ENCODE results near the gene PLCXD3. TPM values are rescaled to one million over a fixed set of nuclear protein-coding genes. Genes with fewer than 3 reads are reported as not detected.

PLCXD3 gene
- total and polyA plus RNA-seq, 4 experiments from 2014 or later, result not detected

DNA sequence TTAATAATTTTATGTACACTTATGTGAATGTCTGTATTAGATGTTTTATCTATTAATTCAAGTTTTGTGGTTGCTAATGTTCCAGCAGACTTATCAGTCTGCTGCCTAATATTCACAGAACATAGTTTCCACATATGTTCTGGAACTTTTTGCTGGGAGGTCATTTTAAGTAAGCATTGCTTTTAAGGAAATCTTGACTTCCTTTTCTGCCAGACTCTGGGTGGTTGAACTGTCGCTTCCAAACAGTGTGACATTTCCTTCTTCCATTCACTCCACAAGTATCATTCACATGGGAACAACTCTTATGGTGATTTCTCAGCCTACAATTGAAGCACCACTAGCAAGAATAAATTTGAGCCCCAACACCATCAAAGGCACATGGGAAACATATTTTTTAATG lies 82.9 kb downstream of the PLCXD3 start:
- Histone ChIP-seq H3K27ac (ENCODE audit: low read depth, low read length) (no peak overlapping the region), H3K4me1 (ENCODE audit: insufficient read depth, low read length) (no peaks in the 10 kb centered on the region), H3K27me3 (ENCODE audit: insufficient read depth, low read length) (no peaks in the 10 kb centered on the region), H3K36me3 (ENCODE audit: insufficient read depth, low read length) (no peaks in the 10 kb centered on the region), H3K4me3 (ENCODE audit: low read length in 2 of 2) (no peak overlapping the region), H3K9me3 (ENCODE audit: control insufficient read depth in 1 of 2, low read length in 2 of 2) (no peaks in the 10 kb centered on the region)
- CTCF ChIA-PET (ENCODE audit: partially characterized antibody), result no interaction called here
- H3K4me1 Mint-ChIP-seq, result no peaks in the 10 kb centered on the region
- DNase-seq, result no peak
- intact Hi-C loops (cut with micrococcal nuclease), result no loop called here
- no peak overlapping the region for H3K4me3 Mint-ChIP-seq
- POLR2A ChIA-PET (ENCODE audit: partially characterized antibody), result no interaction called here
- no peaks in the 10 kb centered on the region for H3K36me3 Mint-ChIP-seq
- peaks cover 0 to 4% (median 0%) of the 10 kb centered on the region in 8 donors for H3K9me3 Mint-ChIP-seq
- H3K27ac Mint-ChIP-seq, result no peak overlapping the region
- H3K27me3 Mint-ChIP-seq, result peaks cover 0 to 2% of the 10 kb centered on the region in 2 donors

DNA sequence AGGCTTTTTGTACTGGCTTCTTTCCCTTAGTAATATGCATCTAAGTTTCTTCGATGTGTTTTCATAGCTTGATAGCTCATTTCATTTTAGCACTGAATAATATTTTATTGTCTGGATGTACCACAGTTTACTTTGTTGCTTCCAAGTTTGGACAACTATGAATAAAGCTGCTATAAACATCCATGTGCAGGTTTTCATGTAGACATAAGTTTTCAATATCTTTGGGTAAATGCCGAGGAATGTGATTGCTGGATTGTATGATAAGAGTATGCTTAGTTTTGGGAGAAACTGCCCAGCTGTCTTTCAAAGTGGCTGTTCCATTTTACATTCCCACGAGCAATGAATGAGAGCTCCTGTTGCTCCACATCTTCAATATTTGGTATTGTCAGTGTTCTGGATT lies 84.7 kb downstream of the PLCXD3 start:
- intact Hi-C loops (cut with micrococcal nuclease), result no loop called here
- no peaks in the 10 kb centered on the region for H3K4me1 Mint-ChIP-seq
- POLR2A ChIA-PET (ENCODE audit: partially characterized antibody), result no interaction called here
- CTCF ChIA-PET (ENCODE audit: partially characterized antibody), result no interaction called here
- no peak for DNase-seq
- Histone ChIP-seq H3K4me3 (ENCODE audit: low read length in 2 of 2) (no peak overlapping the region), H3K27ac (ENCODE audit: low read depth, low read length) (no peak overlapping the region), H3K9me3 (ENCODE audit: control insufficient read depth in 1 of 2, low read length in 2 of 2) (no peaks in the 10 kb centered on the region), H3K27me3 (ENCODE audit: insufficient read depth, low read length) (no peaks in the 10 kb centered on the region), H3K36me3 (ENCODE audit: insufficient read depth, low read length) (no peaks in the 10 kb centered on the region), H3K4me1 (ENCODE audit: insufficient read depth, low read length) (no peaks in the 10 kb centered on the region)
- no peaks in the 10 kb centered on the region for H3K36me3 Mint-ChIP-seq
- peaks cover 0 to 2% of the 10 kb centered on the region in 2 donors for H3K27me3 Mint-ChIP-seq
- no peak overlapping the region for H3K27ac Mint-ChIP-seq
- H3K9me3 Mint-ChIP-seq, result peaks cover 0 to 2% (median 0%) of the 10 kb centered on the region in 8 donors
- H3K4me3 Mint-ChIP-seq, result no peak overlapping the region

DNA sequence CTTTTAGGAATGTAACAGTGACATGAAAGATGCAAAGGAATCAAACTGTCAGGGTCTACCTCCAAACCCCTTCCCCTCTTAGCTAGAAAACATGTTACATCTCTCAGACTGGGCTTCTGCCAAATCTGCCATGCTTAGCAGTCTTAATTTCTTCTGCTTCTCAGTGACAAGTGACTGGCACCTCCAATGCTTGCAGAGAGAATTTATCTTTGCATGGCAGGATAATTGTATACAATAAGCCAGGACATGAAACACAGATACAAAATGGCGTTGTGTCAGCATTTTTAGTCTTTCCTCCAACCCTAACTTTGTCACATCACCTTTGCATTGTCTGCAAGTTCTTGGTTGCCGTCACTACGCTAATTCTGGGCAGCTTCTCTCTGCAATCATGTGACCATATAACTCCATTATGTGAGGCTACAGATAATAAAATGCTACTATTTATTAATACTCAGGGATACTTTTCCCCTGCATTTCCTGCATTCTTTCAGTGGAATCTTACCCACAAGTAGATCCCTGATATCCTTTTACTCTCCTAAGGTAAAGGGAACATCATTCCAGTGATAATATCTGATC lies 89.8 kb downstream of the PLCXD3 start:
- Histone ChIP-seq H3K9me3 (ENCODE audit: control insufficient read depth in 1 of 2, low read length in 2 of 2) (no peaks in the 10 kb centered on the region), H3K36me3 (ENCODE audit: insufficient read depth, low read length) (no peaks in the 10 kb centered on the region), H3K27ac (ENCODE audit: low read depth, low read length) (no peak overlapping the region), H3K4me3 (ENCODE audit: low read length in 2 of 2) (no peak overlapping the region), H3K27me3 (ENCODE audit: insufficient read depth, low read length) (no peaks in the 10 kb centered on the region), H3K4me1 (ENCODE audit: insufficient read depth, low read length) (no peaks in the 10 kb centered on the region)
- no peaks in the 10 kb centered on the region for H3K27me3 Mint-ChIP-seq
- no peaks in the 10 kb centered on the region for H3K9me3 Mint-ChIP-seq
- ChIA-PET POLR2A (ENCODE audit: partially characterized antibody) (no interaction called here), CTCF (ENCODE audit: partially characterized antibody) (no interaction called here)
- H3K4me3 Mint-ChIP-seq, result no peak overlapping the region
- intact Hi-C loops (cut with micrococcal nuclease), result no loop called here
- H3K27ac Mint-ChIP-seq, result no peak overlapping the region
- no peaks in the 10 kb centered on the region for H3K4me1 Mint-ChIP-seq
- H3K36me3 Mint-ChIP-seq, result no peaks in the 10 kb centered on the region
- no peak for DNase-seq

DNA sequence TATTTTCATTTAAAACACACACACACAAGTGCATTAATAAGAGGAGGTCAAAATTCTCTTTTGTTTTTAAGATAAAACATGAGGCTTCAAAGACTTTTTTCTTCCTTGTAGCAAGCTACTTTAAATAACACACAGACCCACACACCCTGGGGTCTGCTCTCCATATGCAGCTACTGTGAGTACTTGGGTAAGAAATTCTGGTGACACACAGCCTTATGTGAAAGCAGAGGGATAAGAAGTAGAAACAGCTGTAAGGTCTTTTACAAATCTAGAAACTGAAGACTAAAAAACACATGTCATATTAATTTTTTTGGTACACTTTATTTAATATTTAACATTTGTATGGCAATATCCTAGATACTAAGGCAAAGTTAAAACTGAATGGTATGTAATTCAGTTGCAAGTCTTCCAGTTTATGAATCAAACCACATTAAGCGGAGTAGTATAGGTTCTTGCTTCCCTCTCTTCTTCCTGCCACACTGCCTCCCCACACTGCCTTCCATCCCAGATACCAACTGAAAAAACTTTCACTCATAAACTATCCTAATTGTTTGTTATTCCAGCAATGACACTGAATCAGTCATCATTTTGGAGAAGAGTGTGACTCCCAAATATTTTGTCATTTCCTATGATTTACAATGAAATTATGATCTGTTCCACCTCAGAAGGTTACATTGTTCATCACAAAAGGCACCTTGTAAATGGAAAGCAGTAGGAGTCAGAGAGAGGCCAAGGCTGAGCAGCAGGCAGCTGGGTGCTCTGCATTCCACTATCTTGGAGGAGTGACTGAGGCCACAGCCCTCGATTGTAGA lies 92.0 kb downstream of the PLCXD3 start:
- ChIA-PET CTCF (ENCODE audit: partially characterized antibody) (no interaction called here), POLR2A (ENCODE audit: partially characterized antibody) (no interaction called here)
- Mint-ChIP-seq H3K4me1 (no peaks in the 10 kb centered on the region), H3K9me3 (peaks cover 0 to 2% (median 0%) of the 10 kb centered on the region in 8 donors), H3K36me3 (no peaks in the 10 kb centered on the region), H3K27ac (no peak overlapping the region), H3K27me3 (no peaks in the 10 kb centered on the region), H3K4me3 (no peak overlapping the region)
- Histone ChIP-seq H3K27me3 (ENCODE audit: insufficient read depth, low read length) (no peaks in the 10 kb centered on the region), H3K4me1 (ENCODE audit: insufficient read depth, low read length) (no peaks in the 10 kb centered on the region), H3K36me3 (ENCODE audit: insufficient read depth, low read length) (no peaks in the 10 kb centered on the region), H3K9me3 (ENCODE audit: control insufficient read depth in 1 of 2, low read length in 2 of 2) (no peaks in the 10 kb centered on the region), H3K27ac (ENCODE audit: low read depth, low read length) (no peak overlapping the region), H3K4me3 (ENCODE audit: low read length in 2 of 2) (no peak overlapping the region)
- intact Hi-C loops (cut with micrococcal nuclease), result no loop called here
- DNase-seq, result no peak

DNA sequence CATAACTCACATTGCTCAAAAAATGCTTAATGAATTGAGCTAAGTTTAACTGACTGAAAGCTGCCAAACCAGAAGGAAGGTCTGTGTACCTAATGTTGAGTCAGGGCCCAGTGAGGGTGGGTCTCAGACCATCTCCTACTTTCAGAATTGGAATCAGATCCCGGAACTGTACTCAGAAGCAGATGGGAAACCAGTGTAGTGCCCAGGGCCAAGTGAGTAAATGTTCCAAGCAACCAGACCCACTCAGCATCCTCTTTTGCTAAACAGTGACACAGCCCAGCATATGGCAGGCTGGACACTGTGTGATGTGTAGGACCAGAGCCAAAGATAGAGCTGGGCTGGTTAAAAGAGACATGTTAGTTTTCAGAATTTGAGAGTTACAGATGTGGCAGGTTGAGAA lies 94.1 kb downstream of the PLCXD3 start:
- POLR2A ChIA-PET (ENCODE audit: partially characterized antibody), result no interaction called here
- DNase-seq, result no peak
- H3K27me3 Mint-ChIP-seq, result no peaks in the 10 kb centered on the region

DNA sequence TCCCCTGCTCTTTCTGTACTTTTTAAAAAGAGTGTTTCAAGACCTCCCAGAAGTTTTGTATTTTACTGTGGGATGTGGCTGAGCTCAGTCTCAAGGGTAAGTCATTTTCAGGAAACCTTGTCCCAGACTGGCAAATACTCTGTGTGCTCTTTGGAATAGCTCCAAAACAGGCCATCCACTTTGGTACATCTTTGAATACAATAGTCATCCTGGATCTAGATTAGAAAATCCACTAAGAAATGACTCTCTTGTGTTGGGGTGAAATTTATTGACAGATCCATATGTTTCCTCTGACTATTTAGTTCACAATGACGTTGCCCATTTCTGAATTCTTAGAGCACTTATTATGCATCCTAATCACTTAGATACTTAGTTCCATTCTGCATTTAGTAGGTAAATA lies 95.2 kb downstream of the PLCXD3 start:
- Histone ChIP-seq H3K27me3 (ENCODE audit: insufficient read depth, low read length) (no peaks in the 10 kb centered on the region), H3K4me1 (ENCODE audit: insufficient read depth, low read length) (no peaks in the 10 kb centered on the region), H3K9me3 (ENCODE audit: control insufficient read depth in 1 of 2, low read length in 2 of 2) (no peaks in the 10 kb centered on the region), H3K36me3 (ENCODE audit: insufficient read depth, low read length) (no peaks in the 10 kb centered on the region), H3K4me3 (ENCODE audit: low read length in 2 of 2) (no peak overlapping the region), H3K27ac (ENCODE audit: low read depth, low read length) (no peak overlapping the region)
- intact Hi-C loops (cut with micrococcal nuclease), result no loop called here
- POLR2A ChIA-PET (ENCODE audit: partially characterized antibody), result no interaction called here
- Mint-ChIP-seq H3K27ac (no peak overlapping the region), H3K4me3 (no peak overlapping the region), H3K36me3 (no peaks in the 10 kb centered on the region), H3K9me3 (peaks cover 0 to 2% (median 0%) of the 10 kb centered on the region in 8 donors), H3K27me3 (no peaks in the 10 kb centered on the region), H3K4me1 (no peaks in the 10 kb centered on the region)
- CTCF ChIA-PET (ENCODE audit: partially characterized antibody), result no interaction called here
- DNase-seq, result no peak

More for the DNA sequence above, 94.1 kb downstream of the PLCXD3 start:
- H3K4me3 ChIP-seq (ENCODE audit: low read length in 2 of 2), result no peak overlapping the region
- Mint-ChIP-seq H3K9me3 (peaks cover 0 to 2% (median 0%) of the 10 kb centered on the region in 8 donors), H3K4me3 (no peak overlapping the region), H3K4me1 (no peaks in the 10 kb centered on the region), H3K27ac (no peak overlapping the region), H3K36me3 (no peaks in the 10 kb centered on the region)
- no peaks in the 10 kb centered on the region for H3K9me3 ChIP-seq (ENCODE audit: control insufficient read depth in 1 of 2, low read length in 2 of 2)
- no peaks in the 10 kb centered on the region for H3K36me3 ChIP-seq (ENCODE audit: insufficient read depth, low read length)
- H3K4me1 ChIP-seq (ENCODE audit: insufficient read depth, low read length), result no peaks in the 10 kb centered on the region
- CTCF ChIA-PET (ENCODE audit: partially characterized antibody), result no interaction called here
- no peak overlapping the region for H3K27ac ChIP-seq (ENCODE audit: low read depth, low read length)
- H3K27me3 ChIP-seq (ENCODE audit: insufficient read depth, low read length), result no peaks in the 10 kb centered on the region
- intact Hi-C loops (cut with micrococcal nuclease), result no loop called here

DNA sequence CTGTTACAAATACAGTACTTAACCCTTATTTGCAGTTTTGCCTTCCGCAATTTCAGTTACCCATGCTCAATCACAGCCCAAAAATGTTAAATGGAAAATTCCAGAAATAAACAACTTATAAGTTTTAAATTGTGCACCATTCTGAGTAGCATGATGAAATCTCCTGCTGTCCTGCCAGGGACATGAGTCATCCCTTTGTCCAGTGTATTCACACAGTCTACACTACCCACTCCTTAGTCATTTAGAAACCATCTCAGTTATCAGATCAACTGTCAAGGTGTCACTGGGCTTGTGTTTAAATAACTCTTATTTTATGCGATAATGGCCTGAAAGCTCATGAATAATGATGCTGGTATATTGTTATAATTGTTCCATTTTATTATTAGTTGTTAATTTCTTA lies 95.8 kb downstream of the PLCXD3 start:
- Mint-ChIP-seq H3K27ac (no peak overlapping the region), H3K27me3 (no peaks in the 10 kb centered on the region), H3K4me1 (no peaks in the 10 kb centered on the region)

More for the DNA sequence above, 95.8 kb downstream of the PLCXD3 start:
- H3K4me3 ChIP-seq (ENCODE audit: low read length in 2 of 2), result no peak overlapping the region
- intact Hi-C loops (cut with micrococcal nuclease), result no loop called here
- no peak overlapping the region for H3K27ac ChIP-seq (ENCODE audit: low read depth, low read length)
- no peak for DNase-seq
- ChIA-PET CTCF (ENCODE audit: partially characterized antibody) (no interaction called here), POLR2A (ENCODE audit: partially characterized antibody) (no interaction called here)
- no peaks in the 10 kb centered on the region for H3K4me1 ChIP-seq (ENCODE audit: insufficient read depth, low read length)
- Mint-ChIP-seq H3K9me3 (peaks cover 0 to 2% (median 0%) of the 10 kb centered on the region in 8 donors), H3K4me3 (no peak overlapping the region), H3K36me3 (no peaks in the 10 kb centered on the region)
- no peaks in the 10 kb centered on the region for H3K9me3 ChIP-seq (ENCODE audit: control insufficient read depth in 1 of 2, low read length in 2 of 2)
- H3K27me3 ChIP-seq (ENCODE audit: insufficient read depth, low read length), result no peaks in the 10 kb centered on the region
- H3K36me3 ChIP-seq (ENCODE audit: insufficient read depth, low read length), result no peaks in the 10 kb centered on the region

Measured in CD4-positive, alpha-beta memory T cell (primary cell).